ENCODE results near the gene ATRX.

- TF ChIP-seq SUZ12 (IDR thresholded peaks at IDR 0.05; ENCODE audit: extremely low read depth, insufficient read depth, insufficient read length) (no peak), YY1 (IDR thresholded peaks at IDR 0.05; ENCODE audit: insufficient read depth, insufficient read length) (no peak), ZNF274 (IDR thresholded peaks at IDR 0.05; ENCODE audit: low read depth, low read length) (no peak)
Observed at GRCh38 chrX:77564823-77565222, 221.2 kb downstream of the ATRX start.

Measured in NT2/D1 (cell line).